ENCODE measurements around the gene LPCAT3. TPM values are rescaled to one million over a fixed set of nuclear protein-coding genes. Genes with fewer than 3 reads are reported as not detected.
"Not testable (repeated sequence)": the region's sequence is repeated elsewhere in the genome, so short reads cannot be mapped to it uniquely, and the experiment has no call there.

The LPCAT3 gene
- total and polyA plus RNA-seq, 5 donors = 14.0 to 22.2 (median 17.8) TPM

DNA sequence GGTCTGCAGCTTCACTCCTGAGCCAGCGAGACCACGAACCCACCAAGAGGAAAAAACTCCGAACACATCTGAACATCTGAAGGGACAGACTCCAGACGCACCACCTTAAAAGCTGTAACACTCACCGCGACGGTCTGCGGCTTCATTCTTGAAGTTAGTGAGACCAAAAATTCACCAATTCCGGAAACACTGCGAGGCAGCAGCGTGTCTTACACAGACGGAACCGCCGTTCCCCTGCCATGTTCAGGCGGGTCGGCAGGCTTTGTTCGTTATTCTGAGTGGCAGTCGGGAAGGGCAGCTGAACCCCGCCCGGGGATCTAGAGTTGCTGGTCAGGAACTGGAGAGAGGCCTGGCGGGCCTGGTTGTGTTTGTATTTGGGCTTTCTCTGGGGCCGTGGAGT is 20.3 kb upstream of the LPCAT3 start:
- DNase-seq (no peak), ATAC-seq (no peak)
- Histone ChIP-seq H3K27ac (ENCODE audit: low read length) (no peak overlapping the region), H3K4me1 (ENCODE audit: control insufficient read depth, insufficient read depth, low read length) (no peaks in the 10 kb centered on the region), H3K9me3 (ENCODE audit: control insufficient read depth, low read length) (no peaks in the 10 kb centered on the region), H3K4me3 (ENCODE audit: low read length) (no peak overlapping the region), H3K27me3 (ENCODE audit: control insufficient read depth, insufficient read depth) (no peaks in the 10 kb centered on the region)
- intact Hi-C loops (cut with DNase I) = no loop called here
- 95% methylated on average over 22 of the region's 22 CpGs for WGBS

DNA sequence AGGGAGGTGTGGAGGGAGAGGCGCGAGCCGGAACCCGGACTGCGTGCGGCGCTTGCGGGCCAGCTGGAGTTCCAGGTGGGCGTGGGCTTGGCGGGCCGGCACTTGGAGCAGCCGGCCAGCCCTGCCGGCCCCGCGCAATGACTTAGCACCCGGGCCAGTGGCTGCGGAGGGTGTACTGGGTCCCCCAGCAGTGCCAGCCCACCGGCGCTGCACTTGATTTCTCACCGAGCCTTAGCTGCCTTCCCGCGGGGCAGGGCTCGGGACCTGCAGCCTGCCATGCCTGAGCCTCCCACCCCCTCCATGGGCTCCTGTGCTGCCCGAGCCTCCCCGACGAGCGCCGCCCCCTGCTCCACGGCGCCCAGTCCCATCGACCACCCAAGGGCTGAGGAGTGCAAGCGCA is 19.1 kb upstream of the LPCAT3 start:
- H3K9me3 ChIP-seq (ENCODE audit: control insufficient read depth, low read length); H3K4me3 ChIP-seq (ENCODE audit: low read length); H3K27ac ChIP-seq (ENCODE audit: low read length); H3K4me1 ChIP-seq (ENCODE audit: control insufficient read depth, insufficient read depth, low read length); DNase-seq; intact Hi-C loops (cut with DNase I); H3K27me3 ChIP-seq (ENCODE audit: control insufficient read depth, insufficient read depth); ATAC-seq: not testable (repeated sequence)
- WGBS = 96% methylated on average over 32 of the region's 32 CpGs

DNA sequence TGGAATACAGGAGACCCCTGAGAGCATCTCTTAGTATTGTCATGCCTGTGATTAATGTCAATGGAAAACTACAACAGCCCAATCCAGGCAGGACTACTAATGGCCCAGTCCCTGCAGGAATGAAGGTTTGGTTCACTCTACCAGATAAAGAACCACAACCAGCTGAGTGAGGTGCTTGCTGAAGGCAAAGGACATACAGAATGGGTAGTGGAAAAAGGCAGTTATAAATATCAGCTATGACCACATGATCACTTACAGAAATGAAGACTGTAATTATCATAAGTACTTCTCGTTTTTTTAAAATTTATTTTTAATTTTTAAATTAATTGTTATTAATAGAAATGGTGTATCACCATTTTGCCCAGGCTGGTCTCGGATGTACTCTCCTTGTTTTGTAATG is 17.2 kb upstream of the LPCAT3 start:
- ATAC-seq (no peak), DNase-seq (no peak)
- no peak overlapping the region for H3K4me3 ChIP-seq (ENCODE audit: low read length)
- intact Hi-C loops (cut with DNase I) = no loop called here
- no peaks in the 10 kb centered on the region for H3K4me1 ChIP-seq (ENCODE audit: control insufficient read depth, insufficient read depth, low read length)
- H3K27ac ChIP-seq (ENCODE audit: low read length) = no peak overlapping the region
- WGBS = 55% methylated on average over 2 of the region's 2 CpGs
- no peaks in the 10 kb centered on the region for H3K27me3 ChIP-seq (ENCODE audit: control insufficient read depth, insufficient read depth)
- H3K9me3 ChIP-seq (ENCODE audit: control insufficient read depth, low read length) = no peaks in the 10 kb centered on the region

DNA sequence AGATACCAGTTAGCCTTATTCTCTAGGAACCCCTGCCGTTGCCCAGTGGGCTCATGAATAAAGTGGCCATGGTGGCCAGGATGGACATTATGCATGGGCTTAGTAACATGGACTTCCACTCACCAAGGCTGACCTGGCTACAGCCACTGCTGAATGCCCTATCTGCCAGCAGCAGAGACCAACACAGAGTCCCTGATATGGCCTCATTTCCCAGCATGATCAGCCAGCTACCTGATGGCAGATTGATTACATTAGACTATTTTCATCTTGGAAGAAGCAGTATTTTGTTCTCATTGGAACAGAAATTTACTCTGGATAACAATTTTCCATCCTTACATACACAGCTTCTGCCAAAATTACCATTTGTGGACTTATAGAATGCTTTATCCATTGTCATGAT is 16.2 kb upstream of the LPCAT3 start:
- Histone ChIP-seq H3K9me3 (ENCODE audit: control insufficient read depth, low read length) (no peaks in the 10 kb centered on the region), H3K27ac (ENCODE audit: low read length) (no peak overlapping the region), H3K4me1 (ENCODE audit: control insufficient read depth, insufficient read depth, low read length) (no peaks in the 10 kb centered on the region), H3K4me3 (ENCODE audit: low read length) (no peak overlapping the region), H3K27me3 (ENCODE audit: control insufficient read depth, insufficient read depth) (no peaks in the 10 kb centered on the region)
- DNase-seq = no peak
- intact Hi-C loops (cut with DNase I) = no loop called here
- no peak for ATAC-seq
- 80% methylated on average over 1 of the region's 1 CpG for WGBS

DNA sequence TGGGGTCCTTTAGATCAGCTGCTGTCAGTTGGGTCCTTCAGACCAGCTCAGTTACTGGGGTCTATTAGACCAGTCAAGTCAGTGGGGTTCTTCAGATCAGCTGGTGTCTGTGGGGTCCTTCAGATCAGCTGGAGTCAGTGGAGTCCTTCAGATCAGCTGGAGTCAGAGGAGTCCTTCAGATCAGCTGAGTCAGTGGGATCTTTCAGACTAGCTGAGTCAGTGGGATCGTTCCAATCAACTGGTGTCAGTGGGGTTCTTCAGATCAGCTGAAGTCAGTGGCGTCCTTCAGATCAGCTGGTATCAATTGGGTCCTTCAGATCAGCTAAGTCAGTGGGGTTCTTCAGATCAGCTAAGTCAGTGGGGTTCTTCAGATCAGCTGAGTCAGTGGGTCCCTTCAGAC is 14.7 kb upstream of the LPCAT3 start:
- DNase-seq = no peak
- Histone ChIP-seq H3K4me3 (ENCODE audit: low read length) (no peak overlapping the region), H3K27me3 (ENCODE audit: control insufficient read depth, insufficient read depth) (no peaks in the 10 kb centered on the region), H3K27ac (ENCODE audit: low read length) (no peak overlapping the region), H3K9me3 (ENCODE audit: control insufficient read depth, low read length) (no peaks in the 10 kb centered on the region), H3K4me1 (ENCODE audit: control insufficient read depth, insufficient read depth, low read length) (no peaks in the 10 kb centered on the region)
- 81% methylated on average over 2 of the region's 2 CpGs for WGBS
- ATAC-seq = no peak
- intact Hi-C loops (cut with DNase I) = no loop called here

DNA sequence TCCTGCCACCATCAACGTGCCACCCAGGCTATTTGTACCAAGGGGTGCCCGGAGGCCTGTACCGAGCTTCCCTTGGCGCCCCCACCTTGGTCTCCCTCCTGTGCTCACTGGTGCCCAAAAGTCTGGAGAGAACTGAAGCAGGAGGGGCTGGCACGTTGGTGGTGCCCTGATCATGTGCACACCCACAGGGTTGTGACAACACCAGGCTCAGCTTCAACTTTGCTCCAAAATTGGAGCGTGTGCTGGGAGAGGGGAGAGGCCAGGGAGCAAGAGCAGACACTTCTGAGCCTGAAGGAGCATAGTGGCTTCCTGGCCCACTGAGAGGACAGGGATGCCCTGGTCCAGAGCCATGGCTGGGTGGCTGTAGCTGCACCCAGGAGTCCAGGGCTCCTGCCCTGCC is 13.0 kb upstream of the LPCAT3 start:
- WGBS = 80% methylated on average over 6 of the region's 6 CpGs
- H3K4me1 ChIP-seq (ENCODE audit: control insufficient read depth, insufficient read depth, low read length) = no peaks in the 10 kb centered on the region
- intact Hi-C loops (cut with DNase I) = no loop called here
- peak; percentile 14 to 20 for ATAC-seq
- no peak overlapping the region for H3K4me3 ChIP-seq (ENCODE audit: low read length)
- H3K27me3 ChIP-seq (ENCODE audit: control insufficient read depth, insufficient read depth) = no peaks in the 10 kb centered on the region
- DNase-seq = no peak
- H3K9me3 ChIP-seq (ENCODE audit: control insufficient read depth, low read length) = no peaks in the 10 kb centered on the region
- H3K27ac ChIP-seq (ENCODE audit: low read length) = no peak overlapping the region

DNA sequence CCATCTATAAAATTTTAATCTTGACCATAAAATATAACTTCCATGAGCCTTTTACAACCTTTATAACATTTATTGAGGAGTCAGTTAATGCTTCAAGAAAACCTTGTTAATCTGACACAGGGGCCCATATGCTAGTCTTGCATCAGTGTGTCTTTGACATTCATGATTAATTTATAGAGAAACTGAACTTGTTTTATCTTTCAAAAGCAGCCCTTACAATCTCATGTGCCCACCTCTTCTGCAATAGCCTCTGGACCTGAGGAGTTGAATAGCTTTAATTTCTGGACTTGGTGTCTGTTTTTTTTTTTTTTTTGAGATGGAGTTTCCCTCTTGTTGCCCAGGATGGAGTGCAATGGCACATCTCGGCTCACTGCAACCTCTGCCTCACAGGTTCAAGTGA is 8.6 kb upstream of the LPCAT3 start:
- intact Hi-C loops (cut with DNase I) = no loop called here
- Histone ChIP-seq H3K27me3 (ENCODE audit: control insufficient read depth, insufficient read depth) (no peaks in the 10 kb centered on the region), H3K4me3 (ENCODE audit: low read length) (no peak overlapping the region), H3K9me3 (ENCODE audit: control insufficient read depth, low read length) (no peaks in the 10 kb centered on the region), H3K4me1 (ENCODE audit: control insufficient read depth, insufficient read depth, low read length) (no peaks in the 10 kb centered on the region), H3K27ac (ENCODE audit: low read length) (no peak overlapping the region)
- no peak for ATAC-seq
- WGBS = 70% methylated on average over 1 of the region's 1 CpG
- DNase-seq = no peak

DNA sequence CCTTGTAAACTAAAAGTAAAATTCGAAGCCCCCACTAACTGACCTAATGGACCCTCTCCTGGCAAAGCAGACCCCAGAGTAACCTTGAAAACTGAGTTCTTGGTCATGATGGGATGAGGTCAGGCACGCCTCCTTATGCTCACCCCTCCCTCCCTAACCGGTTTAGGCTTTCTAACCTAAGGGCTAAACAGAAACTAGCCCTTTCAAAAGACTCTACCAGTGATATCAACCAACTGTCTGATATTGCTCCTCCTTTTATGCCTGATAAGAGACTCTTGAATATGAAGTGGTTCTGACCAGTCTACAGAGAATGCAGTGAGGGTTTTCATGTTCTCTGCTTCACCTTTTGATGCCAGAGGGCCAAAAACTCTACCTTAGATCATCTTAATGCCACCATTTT is 4.8 kb upstream of the LPCAT3 start:
- no peak overlapping the region for H3K27ac ChIP-seq (ENCODE audit: low read length)
- 84% methylated on average over 3 of the region's 3 CpGs for WGBS
- H3K4me3 ChIP-seq (ENCODE audit: low read length) = no peak overlapping the region
- ATAC-seq (no peak), DNase-seq (no peak)
- H3K27me3 ChIP-seq (ENCODE audit: control insufficient read depth, insufficient read depth) = no peaks in the 10 kb centered on the region
- intact Hi-C loops (cut with DNase I) = no loop called here
- H3K9me3 ChIP-seq (ENCODE audit: control insufficient read depth, low read length) = no peaks in the 10 kb centered on the region
- no peaks in the 10 kb centered on the region for H3K4me1 ChIP-seq (ENCODE audit: control insufficient read depth, insufficient read depth, low read length)

DNA sequence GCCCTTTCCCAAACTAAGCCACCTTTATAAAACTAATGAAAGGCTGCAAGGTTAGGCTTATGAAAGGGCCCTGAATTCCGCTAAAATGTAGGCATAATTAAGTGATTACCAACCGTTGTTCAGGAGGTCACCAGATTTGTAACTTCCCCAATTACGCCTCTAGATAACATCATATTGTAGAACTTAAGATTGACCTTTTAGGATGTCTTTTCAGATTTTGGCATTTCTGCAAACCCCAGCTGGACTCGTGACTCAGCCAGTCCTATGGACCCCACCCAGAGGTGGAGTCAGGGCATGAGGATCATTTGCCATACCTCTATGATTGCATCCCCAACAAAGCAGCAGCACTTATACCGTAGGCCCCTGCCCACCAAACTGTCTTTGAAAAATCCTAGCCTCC is 3.7 kb upstream of the LPCAT3 start:
- 78% methylated on average over 5 of the region's 5 CpGs for WGBS
- intact Hi-C loops (cut with DNase I) = no loop called here
- Histone ChIP-seq H3K4me3 (ENCODE audit: low read length) (no peak overlapping the region), H3K4me1 (ENCODE audit: control insufficient read depth, insufficient read depth, low read length) (no peaks in the 10 kb centered on the region), H3K27me3 (ENCODE audit: control insufficient read depth, insufficient read depth) (no peaks in the 10 kb centered on the region), H3K9me3 (ENCODE audit: control insufficient read depth, low read length) (no peaks in the 10 kb centered on the region), H3K27ac (ENCODE audit: low read length) (no peak overlapping the region)
- ATAC-seq = no peak
- no peak for DNase-seq

DNA sequence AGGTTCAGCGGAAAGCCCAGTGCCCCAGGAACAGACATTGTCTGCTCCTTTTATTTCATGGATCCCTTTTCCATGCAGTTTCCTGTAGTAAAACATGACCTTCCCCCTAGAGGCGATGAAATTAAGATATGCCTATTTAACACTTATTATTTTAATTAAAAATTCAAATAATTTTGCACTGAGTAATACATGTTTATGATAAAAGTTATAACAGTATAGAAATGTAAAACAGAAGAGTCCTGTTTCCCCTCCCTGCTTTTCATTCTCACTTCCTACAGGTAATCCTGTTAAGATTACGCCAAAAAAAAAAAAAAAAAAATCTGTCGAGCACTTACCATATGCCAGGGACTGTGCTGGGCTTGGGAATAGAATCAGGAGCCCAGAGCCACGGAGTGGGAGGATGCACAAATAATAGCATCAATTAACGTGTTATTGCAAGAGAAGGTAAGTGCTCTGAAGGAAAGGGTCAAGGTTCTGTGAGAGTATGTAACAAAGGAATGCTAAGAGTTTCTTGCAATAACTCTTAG is 830 bp upstream of the LPCAT3 start:
- peak overlapping the region; percentile 50 for H3K4me3 ChIP-seq (ENCODE audit: low read length)
- DNase-seq (no peak), ATAC-seq (no peak)
- no peaks in the 10 kb centered on the region for H3K4me1 ChIP-seq (ENCODE audit: control insufficient read depth, insufficient read depth, low read length)
- no peaks in the 10 kb centered on the region for H3K27me3 ChIP-seq (ENCODE audit: control insufficient read depth, insufficient read depth)
- intact Hi-C loops (cut with DNase I) = loop anchor here in 1 of 4 donors (5.0 kb wide), 1 partner anchor 47 kb away; the partner anchor contains the start of genes EMG1 and PHB2
- H3K9me3 ChIP-seq (ENCODE audit: control insufficient read depth, low read length) = no peaks in the 10 kb centered on the region
- 4% methylated on average over 6 of the region's 6 CpGs for WGBS
- H3K27ac ChIP-seq (ENCODE audit: low read length) = no peak overlapping the region

DNA sequence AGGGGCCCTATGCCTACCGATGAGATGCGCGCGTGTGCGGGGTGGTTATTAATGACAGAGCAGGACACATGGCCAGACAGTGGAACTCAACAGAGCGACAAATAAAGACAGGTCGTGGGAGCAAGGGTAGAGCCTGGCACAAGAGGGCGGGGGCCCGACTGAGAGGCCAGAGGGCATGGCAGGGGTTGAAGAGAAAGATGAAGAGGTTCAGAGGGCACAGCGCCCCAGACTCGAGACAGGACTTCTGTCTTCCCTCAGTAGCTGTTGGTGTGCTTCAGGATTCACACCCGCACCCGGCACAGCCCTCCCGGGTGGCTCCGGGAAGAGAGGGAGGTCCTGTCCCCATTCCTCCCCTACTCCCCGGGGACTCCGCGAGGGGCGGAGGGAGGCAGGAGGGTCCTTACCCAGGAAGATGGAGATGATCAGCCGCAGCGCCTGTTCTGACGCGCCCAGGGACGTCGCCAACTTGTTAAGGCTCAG is 366 bp downstream of the LPCAT3 start:
- Histone ChIP-seq H3K27me3 (ENCODE audit: control insufficient read depth, insufficient read depth) (no peaks in the 10 kb centered on the region), H3K9me3 (ENCODE audit: control insufficient read depth, low read length) (no peaks in the 10 kb centered on the region), H3K4me3 (ENCODE audit: low read length) (peak overlapping the region; percentile 50), H3K27ac (ENCODE audit: low read length) (peak overlapping the region; percentile 93), H3K4me1 (ENCODE audit: control insufficient read depth, insufficient read depth, low read length) (no peaks in the 10 kb centered on the region)
- ATAC-seq (peak; percentile 53 to 65), DNase-seq (peak in 1 of 3 donors; percentile 62)
- WGBS = 2% methylated on average over 25 of the region's 25 CpGs
- intact Hi-C loops (cut with DNase I) = loop anchor here in 1 of 4 donors (5.0 kb wide), 1 partner anchor 46 kb away; the partner anchor contains the start of genes EMG1 and PHB2
